Transverse colon (tissue), 4 donors: Measurements from ENCODE around the gene CES4A. TPM values are rescaled to one million over a fixed set of nuclear protein-coding genes. Genes with fewer than 3 reads are reported as not detected.

Experiments
- DNase-seq: peaks from one replicate; pipeline ENCODE4 v3.0.0-alpha.2; 2019
- H3K27ac ChIP-seq, 4 donors: fragments of 200-600 bp; sonication (generic); 2 replicates each; pipeline ENCODE4 v1.5.1; 2016 to 2018; ENCODE audit warnings: inconsistent platforms in 4 of 4
- H3K27me3 ChIP-seq: fragments of 200-600 bp; sonication (generic); 2 replicates; pipeline ENCODE4 v1.5.1; 2017; ENCODE audit warnings: inconsistent platforms
- H3K36me3 ChIP-seq, 4 donors: fragments of 200-600 bp; sonication (generic); 2 replicates each; pipeline ENCODE4 v1.5.1; 2017 to 2019; ENCODE audit warnings: inconsistent platforms in 4 of 4
- H3K4me1 ChIP-seq, 4 donors: fragments of 200-600 bp; sonication (generic); 2 replicates each; pipeline ENCODE4 v1.5.1; 2017 to 2020; ENCODE audit warnings: inconsistent platforms in 4 of 4
- H3K4me3 ChIP-seq, 4 donors: fragments of 200-600 bp; sonication (generic); 1 replicate in 1 of 4; 2 replicates in 3 of 4; pipeline versions ENCODE4 v1.5.1 to v1.6.1; 2017 to 2019; ENCODE audit warnings: inconsistent platforms in 4 of 4
- H3K9me3 ChIP-seq, 2 donors: fragments of 200-600 bp; sonication (generic); 2 replicates each; pipeline ENCODE4 v1.5.1; 2017 to 2019; ENCODE audit warnings: inconsistent platforms in 2 of 2
- EP300 ChIP-seq: sonication (generic); formaldehyde crosslinking; IDR thresholded peaks from one replicate; pipeline ENCODE4 v1.6.1; 2017; ENCODE audit warnings: antibody characterized with exemption, low read depth
- POLR2A ChIP-seq: fragments of 450-650 bp; IDR thresholded peaks from one replicate; pipeline ENCODE4 v1.6.1; 2016; ENCODE audit warnings: antibody characterized with exemption, mild to moderate bottlenecking, moderate library complexity
- POLR2AphosphoS5 ChIP-seq, 3 donors: sonication (generic); formaldehyde crosslinking; IDR thresholded peaks; one replicate each; pipeline ENCODE4 v1.6.1; 2016; ENCODE audit warnings: antibody characterized with exemption in 3 of 3
- WGBS, 2 donors: methylation state at CpG; one replicate each; pipeline ENCODE4 v1.1.5; 2018; ENCODE audit warnings: low coverage in 1 of 2; 5-methylcytosine and 5-hydroxymethylcytosine counted together
- in situ Hi-C, 4 donors: fragments of 200-750 bp; cut with MboI; loops; one replicate each; pipeline versions ENCODE4 v1.15.0 to v1.15.1; 2017; ENCODE audit warnings: low sequenced_read_pairs in 3 of 4, low pct_ligation_motif_present in 1 of 4, low pct_unique_long_range_greater_than_20kb in 1 of 4
- intact Hi-C: fragments of 100-400 bp; cut with DNase I; formaldehyde crosslinking; loops from one replicate; pipeline ENCODE4 v1.15.1; 2023; ENCODE audit warnings: low total_unique reads
- total RNA-seq, 4 donors: library from RNA; depleted of rRNA; stranded (reverse); fragments of >200 nt; gene quantifications; one replicate each; pipeline ENCODE4 v1.1.0, GENCODE V29; 2016
- TF ChIP-seq, protein P1 (sequence below), 5 experiments: fragments of 200-600 bp in 3 of 5; fragments of 450-650 bp in 2 of 5; sonication (generic) in 3 of 5; IDR thresholded peaks; 1 replicate in 2 of 5; 2 replicates in 3 of 5; pipeline ENCODE4 v1.5.1; 2016 to 2017; ENCODE audit warnings: antibody characterized with exemption in 5 of 5, inconsistent platforms in 3 of 5, mild to moderate bottlenecking in 2 of 5, moderate library complexity in 1 of 5

Gene CES4A
- total RNA-seq, 4 donors from 2014 or later = 9.7 to 24.7 (median 15.7) TPM

DNA sequence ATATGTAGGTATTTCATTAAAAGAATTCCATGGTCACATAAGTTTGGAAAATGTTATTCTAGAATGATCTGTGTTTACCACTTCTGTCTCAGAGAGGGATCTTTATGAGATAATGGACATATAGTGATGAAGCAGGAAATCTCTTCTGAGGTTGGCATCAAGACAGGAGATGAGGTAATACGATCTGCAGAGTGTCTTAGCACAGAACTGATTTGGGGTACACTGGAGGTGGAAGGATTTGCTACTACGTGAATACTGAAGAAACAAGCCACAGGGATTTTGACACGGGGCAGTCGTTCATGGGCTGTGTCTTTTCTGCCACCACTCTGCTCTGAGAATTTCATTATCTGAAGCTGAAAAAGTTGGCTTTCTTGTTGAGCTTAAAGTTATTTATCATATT, 46.1 kb downstream of the CES4A start:
- Histone ChIP-seq H3K4me3 (no peak overlapping the region), H3K27me3 (no peaks in the 10 kb centered on the region), H3K36me3 (peaks cover 0 to 5% (median 0%) of the 10 kb centered on the region in 4 donors), H3K9me3 (no peaks in the 10 kb centered on the region), H3K27ac (no peak overlapping the region), H3K4me1 (peaks cover 11 to 35% (median 18%) of the 10 kb centered on the region in 4 donors)
- no peak for TF ChIP-seq POLR2A
- TF ChIP-seq, protein P1, sequence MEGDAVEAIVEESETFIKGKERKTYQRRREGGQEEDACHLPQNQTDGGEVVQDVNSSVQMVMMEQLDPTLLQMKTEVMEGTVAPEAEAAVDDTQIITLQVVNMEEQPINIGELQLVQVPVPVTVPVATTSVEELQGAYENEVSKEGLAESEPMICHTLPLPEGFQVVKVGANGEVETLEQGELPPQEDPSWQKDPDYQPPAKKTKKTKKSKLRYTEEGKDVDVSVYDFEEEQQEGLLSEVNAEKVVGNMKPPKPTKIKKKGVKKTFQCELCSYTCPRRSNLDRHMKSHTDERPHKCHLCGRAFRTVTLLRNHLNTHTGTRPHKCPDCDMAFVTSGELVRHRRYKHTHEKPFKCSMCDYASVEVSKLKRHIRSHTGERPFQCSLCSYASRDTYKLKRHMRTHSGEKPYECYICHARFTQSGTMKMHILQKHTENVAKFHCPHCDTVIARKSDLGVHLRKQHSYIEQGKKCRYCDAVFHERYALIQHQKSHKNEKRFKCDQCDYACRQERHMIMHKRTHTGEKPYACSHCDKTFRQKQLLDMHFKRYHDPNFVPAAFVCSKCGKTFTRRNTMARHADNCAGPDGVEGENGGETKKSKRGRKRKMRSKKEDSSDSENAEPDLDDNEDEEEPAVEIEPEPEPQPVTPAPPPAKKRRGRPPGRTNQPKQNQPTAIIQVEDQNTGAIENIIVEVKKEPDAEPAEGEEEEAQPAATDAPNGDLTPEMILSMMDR (IDR thresholded peaks at IDR 0.05) = no peak
- 5 to 55% methylated on average over 3 to 4 of the region's 4 CpGs for WGBS, 2 donors
- in situ Hi-C loops = no loop called here
- intact Hi-C loops = no loop called here
- no peak for DNase-seq

DNA sequence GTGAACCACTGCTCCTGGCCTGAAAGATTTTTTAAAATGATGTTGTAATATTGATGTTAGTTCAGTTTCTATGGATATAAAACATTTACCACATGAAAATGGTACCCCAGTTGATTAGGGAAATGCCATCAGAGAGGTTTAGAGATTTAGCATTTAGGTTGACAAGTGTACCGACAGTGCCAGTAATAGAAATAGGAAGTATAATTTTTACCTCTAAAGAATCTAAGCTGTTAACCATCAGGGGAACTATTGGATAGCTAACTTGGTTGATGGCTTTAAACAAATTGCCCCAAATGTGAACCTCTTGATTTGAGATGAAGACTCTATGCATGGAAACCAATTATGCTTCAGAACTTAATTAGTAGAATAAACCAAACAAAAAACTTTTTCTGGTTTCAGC, 47.0 kb downstream of the CES4A start:
- WGBS, 2 donors = 50 to 58% methylated on average over 1 of the region's 1 CpG
- in situ Hi-C loops (no loop called here), intact Hi-C loops (no loop called here)
- TF ChIP-seq, protein P1 (IDR thresholded peaks at IDR 0.05) = no peak
- TF ChIP-seq POLR2A = no peak
- TF ChIP-seq EP300 = no peak
- no peak for TF ChIP-seq POLR2AphosphoS5 (IDR thresholded peaks at IDR 0.05)
- H3K4me3 ChIP-seq = no peak overlapping the region
- DNase-seq = no peak
- no peak overlapping the region for H3K27ac ChIP-seq
- H3K36me3 ChIP-seq = peaks cover 0 to 5% (median 0%) of the 10 kb centered on the region in 4 donors
- peaks cover 8 to 31% (median 14%) of the 10 kb centered on the region in 4 donors for H3K4me1 ChIP-seq
- H3K9me3 ChIP-seq = no peaks in the 10 kb centered on the region
- H3K27me3 ChIP-seq = no peaks in the 10 kb centered on the region

DNA sequence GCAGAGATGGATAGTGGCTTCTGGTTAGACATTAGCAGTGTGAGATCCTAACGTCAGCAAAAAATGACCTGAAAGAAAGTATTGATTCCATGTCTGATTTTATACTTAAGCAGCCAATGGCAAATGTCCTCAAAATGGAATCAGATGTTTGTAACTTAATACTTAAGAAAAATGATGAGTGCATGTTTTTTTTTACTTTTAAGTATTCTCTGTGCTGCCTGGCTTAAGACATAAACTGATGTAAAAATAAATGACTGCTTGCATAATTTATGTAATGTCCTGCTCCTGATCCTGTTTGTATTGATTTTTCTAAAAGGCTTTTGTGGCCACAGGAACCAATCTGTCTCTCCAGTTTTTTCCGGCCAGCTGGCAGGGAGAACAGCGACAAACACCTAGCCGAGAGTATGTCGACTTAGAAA, 47.9 kb downstream of the CES4A start:
- H3K36me3 ChIP-seq = peaks cover 0 to 5% (median 0%) of the 10 kb centered on the region in 4 donors
- 85 to 95% methylated on average over 5 of the region's 5 CpGs for WGBS, 2 donors
- intact Hi-C loops = no loop called here
- no peak overlapping the region for H3K4me3 ChIP-seq
- peaks cover under 1 to 30% (median 7%) of the 10 kb centered on the region in 4 donors for H3K4me1 ChIP-seq
- no peaks in the 10 kb centered on the region for H3K9me3 ChIP-seq
- TF ChIP-seq POLR2A = no peak
- TF ChIP-seq, protein P1 (IDR thresholded peaks at IDR 0.05) = no peak
- TF ChIP-seq EP300 = no peak
- TF ChIP-seq POLR2AphosphoS5 (IDR thresholded peaks at IDR 0.05) = no peak
- H3K27me3 ChIP-seq = no peaks in the 10 kb centered on the region
- in situ Hi-C loops = no loop called here
- no peak for DNase-seq
- H3K27ac ChIP-seq = no peak overlapping the region

DNA sequence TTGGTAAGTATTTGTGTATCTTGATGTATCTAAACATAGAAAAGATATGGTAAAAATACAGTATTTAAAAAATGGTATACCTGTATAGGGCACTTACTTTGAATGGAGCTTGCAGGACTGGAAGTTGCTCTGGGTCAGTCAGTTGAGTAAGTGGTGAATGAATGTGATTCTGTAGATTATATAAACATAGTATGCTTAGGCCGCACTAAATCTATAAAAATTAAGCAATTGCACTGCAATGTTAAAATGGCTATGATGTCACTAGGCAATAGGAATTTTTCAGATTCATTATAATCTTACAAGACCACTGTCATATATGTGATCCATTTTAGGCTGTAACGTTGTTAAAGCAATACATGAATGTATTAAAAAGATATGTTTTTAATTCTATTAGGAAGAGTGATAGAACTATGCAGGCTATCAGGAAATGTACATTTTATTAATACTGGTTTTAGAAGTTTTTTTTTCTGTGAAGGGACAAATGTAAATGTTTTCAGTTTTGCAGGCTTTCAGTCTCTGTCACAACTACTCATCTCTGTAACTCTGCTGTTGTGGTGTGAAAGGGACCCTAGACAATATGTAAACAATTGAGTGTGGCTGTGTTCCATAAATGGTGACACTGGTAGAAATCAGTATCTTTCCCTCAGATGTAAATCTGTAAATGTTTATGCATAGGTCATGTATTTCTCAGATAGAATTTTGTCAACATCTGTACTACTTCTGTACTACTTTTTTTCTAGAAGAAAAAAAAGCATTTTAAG, 51.1 kb downstream of the CES4A start:
- H3K4me3 ChIP-seq = no peak overlapping the region
- in situ Hi-C loops (no loop called here), intact Hi-C loops (no loop called here)
- no peaks in the 10 kb centered on the region for H3K9me3 ChIP-seq
- TF ChIP-seq, protein P1 (IDR thresholded peaks at IDR 0.05) = no peak
- TF ChIP-seq EP300 (no peak), POLR2AphosphoS5 (IDR thresholded peaks at IDR 0.05) (no peak), POLR2A (no peak)
- H3K27me3 ChIP-seq = no peaks in the 10 kb centered on the region
- peaks cover 0 to 16% (median 4%) of the 10 kb centered on the region in 4 donors for H3K4me1 ChIP-seq
- H3K36me3 ChIP-seq = peaks cover 0 to 5% (median 0%) of the 10 kb centered on the region in 4 donors
- H3K27ac ChIP-seq = no peak overlapping the region
- DNase-seq = no peak
- 65 to 83% methylated on average over 2 of the region's 2 CpGs for WGBS, 2 donors
